GM23338 (cell line): ENCODE results near the gene TEX14. TPM values are rescaled to one million over a fixed set of nuclear protein-coding genes. Genes with fewer than 3 reads are reported as not detected.

Experiments used
- ATAC-seq: fragments of 200-7000 bp; cut with Tn5 transposase; 3 replicates; pipeline ENCODE4 v1.9.1; 2020
- DNase-seq: peaks from one replicate; pipeline ENCODE4 v3.0.0-alpha.2; 2015; ENCODE audit warnings: low spot score
- H2AFZ ChIP-seq: fragments of 200-600 bp; sonication (generic); 2 replicates; pipeline ENCODE4 v1.8.0; 2016; ENCODE audit warnings: antibody characterized with exemption, mild to moderate bottlenecking, moderate library complexity
- H3F3A ChIP-seq: fragments of 200-600 bp; sonication (generic); replicated peaks from 2 replicates; pipeline ENCODE4 v1.8.0; 2017; ENCODE audit warnings: antibody characterized with exemption, mixed run types, low read depth
- H3K27ac ChIP-seq: fragments of 200-600 bp; sonication (generic); 2 replicates; pipeline ENCODE4 v1.6.1; 2016; ENCODE audit warnings: low read depth
- H3K27me3 ChIP-seq: fragments of 200-600 bp; sonication (generic); 2 replicates; pipeline ENCODE4 v1.8.0; 2016; ENCODE audit warnings: mild to moderate bottlenecking, mixed run types, moderate library complexity; ENCODE audit not compliant: insufficient read depth
- H3K36me3 ChIP-seq: fragments of 200-600 bp; sonication (generic); 2 replicates; pipeline ENCODE4 v1.8.0; 2016; ENCODE audit warnings: mild to moderate bottlenecking; ENCODE audit not compliant: insufficient read depth
- H3K4me1 ChIP-seq: fragments of 200-600 bp; sonication (generic); 2 replicates; pipeline ENCODE4 v1.8.0; 2016; ENCODE audit warnings: mild to moderate bottlenecking, moderate library complexity; ENCODE audit not compliant: insufficient read depth
- H3K4me2 ChIP-seq: fragments of 200-600 bp; sonication (generic); 2 replicates; pipeline ENCODE4 v1.7.1; 2017; ENCODE audit warnings: mixed run types
- H3K4me3 ChIP-seq: fragments of 200-600 bp; sonication (generic); 2 replicates; pipeline ENCODE4 v1.6.1; 2016; ENCODE audit warnings: mixed run types
- H3K79me2 ChIP-seq: fragments of 200-600 bp; sonication (generic); replicated peaks from 2 replicates; pipeline ENCODE4 v1.8.0; 2017; ENCODE audit warnings: mild to moderate bottlenecking; ENCODE audit not compliant: insufficient read depth
- H3K9me2 ChIP-seq: fragments of 200-600 bp; sonication (generic); 2 replicates; pipeline ENCODE4 v1.8.0; 2017; ENCODE audit not compliant: insufficient read depth
- H4K20me1 ChIP-seq: fragments of 200-600 bp; sonication (generic); replicated peaks from 2 replicates; pipeline ENCODE4 v1.8.0; 2017; ENCODE audit warnings: mild to moderate bottlenecking; ENCODE audit not compliant: insufficient read depth
- H3K27ac Mint-ChIP-seq: 2 replicates; pipeline ENCODE4 v1.8.0; 2020; ENCODE audit warnings: inconsistent platforms, mild to moderate bottlenecking, moderate library complexity, mixed read lengths
- H3K27me3 Mint-ChIP-seq: 3 replicates; pipeline ENCODE4 v1.8.0; 2022; ENCODE audit warnings: low read depth, mild to moderate bottlenecking, moderate library complexity, mixed read lengths, inconsistent platforms; ENCODE audit not compliant: insufficient read depth, poor library complexity
- H3K36me3 Mint-ChIP-seq: 3 replicates; pipeline ENCODE4 v1.8.0; 2021; ENCODE audit warnings: low read depth, mild to moderate bottlenecking, inconsistent platforms, moderate library complexity, mixed read lengths
- H3K4me1 Mint-ChIP-seq: 3 replicates; pipeline ENCODE4 v1.8.0; 2020; ENCODE audit warnings: mild to moderate bottlenecking, inconsistent platforms, mixed read lengths
- H3K4me3 Mint-ChIP-seq: 3 replicates; pipeline ENCODE4 v1.8.0; 2021; ENCODE audit warnings: moderate library complexity, mild to moderate bottlenecking, inconsistent platforms, mixed read lengths
- H3K9me3 Mint-ChIP-seq: 3 replicates; pipeline ENCODE4 v1.8.0; 2020; ENCODE audit warnings: moderate library complexity, mild to moderate bottlenecking, inconsistent platforms, mixed read lengths
- CREB1 ChIP-seq: fragments of 250-450 bp; sonication (Bioruptor Pico); IDR thresholded peaks from 2 replicates; pipeline ENCODE4 v1.5.0; 2020; ENCODE audit warnings: low read depth, mild to moderate bottlenecking, moderate library complexity
- EZH2 ChIP-seq: fragments of 200-600 bp; sonication (generic); IDR thresholded peaks from one replicate; pipeline ENCODE4 v1.8.0; 2017; ENCODE audit warnings: antibody characterized with exemption, mild to moderate bottlenecking, low read depth; ENCODE audit not compliant: unreplicated experiment
- EZH2phosphoT487 ChIP-seq: fragments of 200-600 bp; sonication (generic); IDR thresholded peaks from one replicate; pipeline ENCODE4 v1.8.1; 2018; ENCODE audit warnings: antibody characterized with exemption; ENCODE audit not compliant: unreplicated experiment
- JUNB ChIP-seq: IDR thresholded peaks from one replicate; pipeline ENCODE4 v1.6.1; 2016; ENCODE audit warnings: antibody characterized with exemption; ENCODE audit not compliant: unreplicated experiment
- NANOG ChIP-seq: IDR thresholded peaks from 2 replicates; pipeline ENCODE4 v1.6.1; 2016; ENCODE audit warnings: antibody characterized with exemption, borderline replicate concordance
- POLR2AphosphoS5 ChIP-seq: IDR thresholded peaks from 2 replicates; pipeline ENCODE4 v1.6.1; 2016; ENCODE audit warnings: antibody characterized with exemption, low read depth
- STAT1 ChIP-seq: IDR thresholded peaks from one replicate; pipeline ENCODE4 v1.6.1; 2016; ENCODE audit warnings: antibody characterized with exemption; ENCODE audit not compliant: unreplicated experiment
- ZNF114 ChIP-seq: fragments of 250-450 bp; sonication (Bioruptor Pico); IDR thresholded peaks from 2 replicates; pipeline ENCODE4 v1.5.0; 2020; ENCODE audit warnings: mild to moderate bottlenecking, moderate library complexity
- ZNF331 ChIP-seq: fragments of 250-450 bp; sonication (Bioruptor Pico); IDR thresholded peaks from 2 replicates; pipeline ENCODE4 v1.5.0; 2020; ENCODE audit warnings: low read depth, mild to moderate bottlenecking, moderate library complexity
- polyA plus RNA-seq: library from polyadenylated mRNA; unstranded; fragments of >200 nt; fragmentation: Nextera tagmentation; extraction: Ambion mirVana; gene quantifications from 2 replicates; pipeline ENCODE4 v1.2.1, GENCODE V29; 2016
- total RNA-seq: library from RNA; depleted of rRNA; stranded (reverse); fragments of >200 nt; shearing (Covaris generic); gene quantifications from 2 replicates; pipeline ENCODE4 v1.2.3, GENCODE V29; 2014
- TF ChIP-seq, protein P1 (sequence below), 2 experiments: fragments of 200-600 bp in 1 of 2; sonication (generic) in 1 of 2; conservative IDR thresholded peaks; 2 replicates each; pipeline versions ENCODE4 v1.5.1 to v1.6.1; 2016 to 2017; ENCODE audit warnings: antibody characterized with exemption in 2 of 2, low read depth in 2 of 2, mild to moderate bottlenecking in 2 of 2, moderate library complexity in 1 of 2
- TF ChIP-seq, protein P2 (sequence below): IDR thresholded peaks from 2 replicates; pipeline ENCODE4 v1.6.1; 2016; ENCODE audit warnings: antibody characterized with exemption
- TF ChIP-seq, protein P3 (sequence below): fragments of 250-450 bp; sonication (Bioruptor Pico); IDR thresholded peaks from 2 replicates; pipeline ENCODE4 v1.5.0; 2020; ENCODE audit warnings: mild to moderate bottlenecking, moderate library complexity
- TF ChIP-seq, protein P4 (sequence below): IDR thresholded peaks from one replicate; pipeline ENCODE4 v1.6.1; 2018; ENCODE audit warnings: antibody characterized with exemption; ENCODE audit not compliant: unreplicated experiment

Gene TEX14
- total and polyA plus RNA-seq, 2 experiments from 2014 or later = 0.80 to 2.6 TPM

DNA sequence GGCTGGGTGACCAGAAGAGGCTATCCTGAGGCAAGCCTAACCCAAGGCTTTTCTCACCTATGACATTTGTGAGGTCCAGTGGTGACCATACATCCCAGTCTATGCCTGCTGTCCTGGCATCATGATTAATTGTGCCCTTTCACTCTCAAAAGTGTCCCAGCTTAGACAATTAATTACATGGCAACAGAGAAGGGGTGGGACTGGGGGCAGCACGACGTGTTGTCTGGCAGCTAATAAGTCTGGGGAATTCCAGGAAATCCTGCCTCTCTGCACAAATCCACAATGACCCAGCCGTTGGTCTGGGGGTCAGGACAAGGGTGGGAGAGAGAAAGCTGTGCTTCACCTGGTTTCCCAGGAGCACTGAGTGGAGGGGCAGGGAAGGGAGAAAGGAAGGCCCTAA lies 163.4 kb downstream of the TEX14 start:
- H3F3A ChIP-seq = no peaks in the 10 kb centered on the region
- no peaks in the 10 kb centered on the region for H3K79me2 ChIP-seq
- DNase-seq = no peak
- H3K4me2 ChIP-seq = no peak overlapping the region
- Mint-ChIP-seq H3K27ac (no peak overlapping the region), H3K27me3 (peaks cover 23% of the 10 kb centered on the region), H3K36me3 (no peaks in the 10 kb centered on the region; the same call in 2 of the 3 replicates), H3K4me3 (no peak overlapping the region), H3K9me3 (no peaks in the 10 kb centered on the region; the same call in 2 of the 3 replicates), H3K4me1 (peaks cover 60% of the 10 kb centered on the region)
- no peak overlapping the region for H2AFZ ChIP-seq
- ATAC-seq = no peak
- no peaks in the 10 kb centered on the region for H3K36me3 ChIP-seq
- H4K20me1 ChIP-seq = no peaks in the 10 kb centered on the region
- no peaks in the 10 kb centered on the region for H3K9me2 ChIP-seq
- H3K4me1 ChIP-seq = peaks cover 12% of the 10 kb centered on the region
- 0 out of 2 replicates have a peak, but pooled peaks cover 9% of the 10 kb centered on the region for H3K27me3 ChIP-seq
- no peak overlapping the region for H3K27ac ChIP-seq
- H3K4me3 ChIP-seq = no peak overlapping the region
- TF ChIP-seq JUNB (no peak), ZNF114 (CRISPR knock-in tag) (no peak), EZH2 (no peak), NANOG (no peak), EZH2phosphoT487 (no peak), STAT1 (no peak), CREB1 (CRISPR knock-in tag) (no peak), ZNF331 (CRISPR knock-in tag) (no peak), POLR2AphosphoS5 (no peak)
- TF ChIP-seq, protein P1, sequence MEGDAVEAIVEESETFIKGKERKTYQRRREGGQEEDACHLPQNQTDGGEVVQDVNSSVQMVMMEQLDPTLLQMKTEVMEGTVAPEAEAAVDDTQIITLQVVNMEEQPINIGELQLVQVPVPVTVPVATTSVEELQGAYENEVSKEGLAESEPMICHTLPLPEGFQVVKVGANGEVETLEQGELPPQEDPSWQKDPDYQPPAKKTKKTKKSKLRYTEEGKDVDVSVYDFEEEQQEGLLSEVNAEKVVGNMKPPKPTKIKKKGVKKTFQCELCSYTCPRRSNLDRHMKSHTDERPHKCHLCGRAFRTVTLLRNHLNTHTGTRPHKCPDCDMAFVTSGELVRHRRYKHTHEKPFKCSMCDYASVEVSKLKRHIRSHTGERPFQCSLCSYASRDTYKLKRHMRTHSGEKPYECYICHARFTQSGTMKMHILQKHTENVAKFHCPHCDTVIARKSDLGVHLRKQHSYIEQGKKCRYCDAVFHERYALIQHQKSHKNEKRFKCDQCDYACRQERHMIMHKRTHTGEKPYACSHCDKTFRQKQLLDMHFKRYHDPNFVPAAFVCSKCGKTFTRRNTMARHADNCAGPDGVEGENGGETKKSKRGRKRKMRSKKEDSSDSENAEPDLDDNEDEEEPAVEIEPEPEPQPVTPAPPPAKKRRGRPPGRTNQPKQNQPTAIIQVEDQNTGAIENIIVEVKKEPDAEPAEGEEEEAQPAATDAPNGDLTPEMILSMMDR (conservative IDR thresholded peaks at IDR 0.05; ENCODE audit: low read depth in 2 of 2) = no peak
- TF ChIP-seq, protein P2, sequence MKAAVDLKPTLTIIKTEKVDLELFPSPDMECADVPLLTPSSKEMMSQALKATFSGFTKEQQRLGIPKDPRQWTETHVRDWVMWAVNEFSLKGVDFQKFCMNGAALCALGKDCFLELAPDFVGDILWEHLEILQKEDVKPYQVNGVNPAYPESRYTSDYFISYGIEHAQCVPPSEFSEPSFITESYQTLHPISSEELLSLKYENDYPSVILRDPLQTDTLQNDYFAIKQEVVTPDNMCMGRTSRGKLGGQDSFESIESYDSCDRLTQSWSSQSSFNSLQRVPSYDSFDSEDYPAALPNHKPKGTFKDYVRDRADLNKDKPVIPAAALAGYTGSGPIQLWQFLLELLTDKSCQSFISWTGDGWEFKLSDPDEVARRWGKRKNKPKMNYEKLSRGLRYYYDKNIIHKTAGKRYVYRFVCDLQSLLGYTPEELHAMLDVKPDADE = no peak
- TF ChIP-seq, protein P3, sequence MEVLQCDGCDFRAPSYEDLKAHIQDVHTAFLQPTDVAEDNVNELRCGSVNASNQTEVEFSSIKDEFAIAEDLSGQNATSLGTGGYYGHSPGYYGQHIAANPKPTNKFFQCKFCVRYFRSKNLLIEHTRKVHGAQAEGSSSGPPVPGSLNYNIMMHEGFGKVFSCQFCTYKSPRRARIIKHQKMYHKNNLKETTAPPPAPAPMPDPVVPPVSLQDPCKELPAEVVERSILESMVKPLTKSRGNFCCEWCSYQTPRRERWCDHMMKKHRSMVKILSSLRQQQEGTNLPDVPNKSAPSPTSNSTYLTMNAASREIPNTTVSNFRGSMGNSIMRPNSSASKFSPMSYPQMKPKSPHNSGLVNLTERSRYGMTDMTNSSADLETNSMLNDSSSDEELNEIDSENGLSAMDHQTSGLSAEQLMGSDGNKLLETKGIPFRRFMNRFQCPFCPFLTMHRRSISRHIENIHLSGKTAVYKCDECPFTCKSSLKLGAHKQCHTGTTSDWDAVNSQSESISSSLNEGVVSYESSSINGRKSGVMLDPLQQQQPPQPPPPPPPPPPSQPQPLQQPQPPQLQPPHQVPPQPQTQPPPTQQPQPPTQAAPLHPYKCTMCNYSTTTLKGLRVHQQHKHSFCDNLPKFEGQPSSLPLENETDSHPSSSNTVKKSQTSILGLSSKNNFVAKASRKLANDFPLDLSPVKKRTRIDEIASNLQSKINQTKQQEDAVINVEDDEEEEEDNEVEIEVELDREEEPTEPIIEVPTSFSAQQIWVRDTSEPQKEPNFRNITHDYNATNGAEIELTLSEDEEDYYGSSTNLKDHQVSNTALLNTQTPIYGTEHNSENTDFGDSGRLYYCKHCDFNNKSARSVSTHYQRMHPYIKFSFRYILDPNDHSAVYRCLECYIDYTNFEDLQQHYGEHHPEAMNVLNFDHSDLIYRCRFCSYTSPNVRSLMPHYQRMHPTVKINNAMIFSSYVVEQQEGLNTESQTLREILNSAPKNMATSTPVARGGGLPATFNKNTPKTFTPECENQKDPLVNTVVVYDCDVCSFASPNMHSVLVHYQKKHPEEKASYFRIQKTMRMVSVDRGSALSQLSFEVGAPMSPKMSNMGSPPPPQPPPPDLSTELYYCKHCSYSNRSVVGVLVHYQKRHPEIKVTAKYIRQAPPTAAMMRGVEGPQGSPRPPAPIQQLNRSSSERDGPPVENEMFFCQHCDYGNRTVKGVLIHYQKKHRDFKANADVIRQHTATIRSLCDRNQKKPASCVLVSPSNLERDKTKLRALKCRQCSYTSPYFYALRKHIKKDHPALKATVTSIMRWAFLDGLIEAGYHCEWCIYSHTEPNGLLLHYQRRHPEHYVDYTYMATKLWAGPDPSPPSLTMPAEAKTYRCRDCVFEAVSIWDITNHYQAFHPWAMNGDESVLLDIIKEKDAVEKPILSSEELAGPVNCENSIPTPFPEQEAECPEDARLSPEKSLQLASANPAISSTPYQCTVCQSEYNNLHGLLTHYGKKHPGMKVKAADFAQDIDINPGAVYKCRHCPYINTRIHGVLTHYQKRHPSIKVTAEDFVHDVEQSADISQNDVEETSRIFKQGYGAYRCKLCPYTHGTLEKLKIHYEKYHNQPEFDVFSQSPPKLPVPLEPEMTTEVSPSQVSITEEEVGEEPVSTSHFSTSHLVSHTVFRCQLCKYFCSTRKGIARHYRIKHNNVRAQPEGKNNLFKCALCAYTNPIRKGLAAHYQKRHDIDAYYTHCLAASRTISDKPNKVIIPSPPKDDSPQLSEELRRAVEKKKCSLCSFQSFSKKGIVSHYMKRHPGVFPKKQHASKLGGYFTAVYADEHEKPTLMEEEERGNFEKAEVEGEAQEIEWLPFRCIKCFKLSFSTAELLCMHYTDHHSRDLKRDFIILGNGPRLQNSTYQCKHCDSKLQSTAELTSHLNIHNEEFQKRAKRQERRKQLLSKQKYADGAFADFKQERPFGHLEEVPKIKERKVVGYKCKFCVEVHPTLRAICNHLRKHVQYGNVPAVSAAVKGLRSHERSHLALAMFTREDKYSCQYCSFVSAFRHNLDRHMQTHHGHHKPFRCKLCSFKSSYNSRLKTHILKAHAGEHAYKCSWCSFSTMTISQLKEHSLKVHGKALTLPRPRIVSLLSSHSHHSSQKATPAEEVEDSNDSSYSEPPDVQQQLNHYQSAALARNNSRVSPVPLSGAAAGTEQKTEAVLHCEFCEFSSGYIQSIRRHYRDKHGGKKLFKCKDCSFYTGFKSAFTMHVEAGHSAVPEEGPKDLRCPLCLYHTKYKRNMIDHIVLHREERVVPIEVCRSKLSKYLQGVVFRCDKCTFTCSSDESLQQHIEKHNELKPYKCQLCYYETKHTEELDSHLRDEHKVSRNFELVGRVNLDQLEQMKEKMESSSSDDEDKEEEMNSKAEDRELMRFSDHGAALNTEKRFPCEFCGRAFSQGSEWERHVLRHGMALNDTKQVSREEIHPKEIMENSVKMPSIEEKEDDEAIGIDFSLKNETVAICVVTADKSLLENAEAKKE (CRISPR knock-in tag) = no peak
- TF ChIP-seq, protein P4, sequence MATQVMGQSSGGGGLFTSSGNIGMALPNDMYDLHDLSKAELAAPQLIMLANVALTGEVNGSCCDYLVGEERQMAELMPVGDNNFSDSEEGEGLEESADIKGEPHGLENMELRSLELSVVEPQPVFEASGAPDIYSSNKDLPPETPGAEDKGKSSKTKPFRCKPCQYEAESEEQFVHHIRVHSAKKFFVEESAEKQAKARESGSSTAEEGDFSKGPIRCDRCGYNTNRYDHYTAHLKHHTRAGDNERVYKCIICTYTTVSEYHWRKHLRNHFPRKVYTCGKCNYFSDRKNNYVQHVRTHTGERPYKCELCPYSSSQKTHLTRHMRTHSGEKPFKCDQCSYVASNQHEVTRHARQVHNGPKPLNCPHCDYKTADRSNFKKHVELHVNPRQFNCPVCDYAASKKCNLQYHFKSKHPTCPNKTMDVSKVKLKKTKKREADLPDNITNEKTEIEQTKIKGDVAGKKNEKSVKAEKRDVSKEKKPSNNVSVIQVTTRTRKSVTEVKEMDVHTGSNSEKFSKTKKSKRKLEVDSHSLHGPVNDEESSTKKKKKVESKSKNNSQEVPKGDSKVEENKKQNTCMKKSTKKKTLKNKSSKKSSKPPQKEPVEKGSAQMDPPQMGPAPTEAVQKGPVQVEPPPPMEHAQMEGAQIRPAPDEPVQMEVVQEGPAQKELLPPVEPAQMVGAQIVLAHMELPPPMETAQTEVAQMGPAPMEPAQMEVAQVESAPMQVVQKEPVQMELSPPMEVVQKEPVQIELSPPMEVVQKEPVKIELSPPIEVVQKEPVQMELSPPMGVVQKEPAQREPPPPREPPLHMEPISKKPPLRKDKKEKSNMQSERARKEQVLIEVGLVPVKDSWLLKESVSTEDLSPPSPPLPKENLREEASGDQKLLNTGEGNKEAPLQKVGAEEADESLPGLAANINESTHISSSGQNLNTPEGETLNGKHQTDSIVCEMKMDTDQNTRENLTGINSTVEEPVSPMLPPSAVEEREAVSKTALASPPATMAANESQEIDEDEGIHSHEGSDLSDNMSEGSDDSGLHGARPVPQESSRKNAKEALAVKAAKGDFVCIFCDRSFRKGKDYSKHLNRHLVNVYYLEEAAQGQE = no peak
